Measurements from ENCODE around the gene HPSE2. TPM values are rescaled to one million over a fixed set of nuclear protein-coding genes. Genes with fewer than 3 reads are reported as not detected.

HPSE2 gene
- total RNA-seq, 4 donors from 2014 or later, result not detected

DNA sequence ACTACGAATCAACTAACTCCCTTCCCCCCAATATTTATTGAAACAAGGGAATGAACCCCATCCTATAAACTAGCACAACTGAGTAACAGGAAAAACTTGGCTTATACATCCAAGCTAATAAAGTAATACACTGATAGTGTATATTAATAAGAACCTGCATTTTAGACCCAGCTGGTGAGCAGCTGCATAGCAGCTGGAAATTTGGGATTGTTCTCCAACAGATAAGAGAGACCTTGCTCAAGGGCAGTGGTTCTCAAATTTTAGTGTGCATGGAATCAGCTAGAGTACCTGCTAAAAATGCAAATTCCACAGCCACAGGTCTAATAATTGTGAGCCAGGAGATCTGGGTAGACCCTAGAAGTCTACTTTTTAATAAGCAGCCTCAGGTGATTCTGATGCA lies 404.3 kb downstream of the HPSE2 start:
- H3K4me1 ChIP-seq, result no peaks in the 10 kb centered on the region
- H3K27me3 ChIP-seq, result no peaks in the 10 kb centered on the region
- TF ChIP-seq, protein P1, sequence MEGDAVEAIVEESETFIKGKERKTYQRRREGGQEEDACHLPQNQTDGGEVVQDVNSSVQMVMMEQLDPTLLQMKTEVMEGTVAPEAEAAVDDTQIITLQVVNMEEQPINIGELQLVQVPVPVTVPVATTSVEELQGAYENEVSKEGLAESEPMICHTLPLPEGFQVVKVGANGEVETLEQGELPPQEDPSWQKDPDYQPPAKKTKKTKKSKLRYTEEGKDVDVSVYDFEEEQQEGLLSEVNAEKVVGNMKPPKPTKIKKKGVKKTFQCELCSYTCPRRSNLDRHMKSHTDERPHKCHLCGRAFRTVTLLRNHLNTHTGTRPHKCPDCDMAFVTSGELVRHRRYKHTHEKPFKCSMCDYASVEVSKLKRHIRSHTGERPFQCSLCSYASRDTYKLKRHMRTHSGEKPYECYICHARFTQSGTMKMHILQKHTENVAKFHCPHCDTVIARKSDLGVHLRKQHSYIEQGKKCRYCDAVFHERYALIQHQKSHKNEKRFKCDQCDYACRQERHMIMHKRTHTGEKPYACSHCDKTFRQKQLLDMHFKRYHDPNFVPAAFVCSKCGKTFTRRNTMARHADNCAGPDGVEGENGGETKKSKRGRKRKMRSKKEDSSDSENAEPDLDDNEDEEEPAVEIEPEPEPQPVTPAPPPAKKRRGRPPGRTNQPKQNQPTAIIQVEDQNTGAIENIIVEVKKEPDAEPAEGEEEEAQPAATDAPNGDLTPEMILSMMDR (IDR thresholded peaks at IDR 0.05), result no peak
- no peak for TF ChIP-seq POLR2A (IDR thresholded peaks at IDR 0.05)
- H3K4me3 ChIP-seq (replicated peaks in 1 of 3), result no peak overlapping the region
- no peaks in the 10 kb centered on the region for H3K9me3 ChIP-seq
- 81 to 94% methylated on average over 1 of the region's 1 CpG for WGBS, 2 donors
- intact Hi-C loops (cut with DNase I), result no loop called here
- H3K27ac ChIP-seq, result no peak overlapping the region
- no peaks in the 10 kb centered on the region for H3K36me3 ChIP-seq
- no peak for DNase-seq

- no peak for DNase-seq
- intact Hi-C loops (cut with DNase I), result no loop called here
- H3K4me1 ChIP-seq, result no peaks in the 10 kb centered on the region
- TF ChIP-seq, protein P1 (IDR thresholded peaks at IDR 0.05), result no peak
- no peak for TF ChIP-seq POLR2A (IDR thresholded peaks at IDR 0.05)
- H3K27ac ChIP-seq, result no peak overlapping the region
- no peak overlapping the region for H3K4me3 ChIP-seq (replicated peaks in 1 of 3)
- H3K9me3 ChIP-seq, result no peaks in the 10 kb centered on the region
- H3K27me3 ChIP-seq, result no peaks in the 10 kb centered on the region
- H3K36me3 ChIP-seq, result no peaks in the 10 kb centered on the region
Observed at GRCh38 chr10:98825741-98826140, 409.9 kb downstream of the HPSE2 start.

GRCh38 chr10:98817396-98817795 lies 418.3 kb downstream of the HPSE2 start:
- TF ChIP-seq, protein P1 (IDR thresholded peaks at IDR 0.05), result no peak
- no peak for TF ChIP-seq POLR2A (IDR thresholded peaks at IDR 0.05)
- 87 to 91% methylated on average over 3 of the region's 3 CpGs for WGBS, 2 donors
- no peaks in the 10 kb centered on the region for H3K9me3 ChIP-seq
- no peak for DNase-seq
- no peak overlapping the region for H3K4me3 ChIP-seq (replicated peaks in 1 of 3)
- no peaks in the 10 kb centered on the region for H3K4me1 ChIP-seq
- intact Hi-C loops (cut with DNase I), result no loop called here
- no peak overlapping the region for H3K27ac ChIP-seq
- no peaks in the 10 kb centered on the region for H3K36me3 ChIP-seq
- H3K27me3 ChIP-seq, result no peaks in the 10 kb centered on the region

DNA sequence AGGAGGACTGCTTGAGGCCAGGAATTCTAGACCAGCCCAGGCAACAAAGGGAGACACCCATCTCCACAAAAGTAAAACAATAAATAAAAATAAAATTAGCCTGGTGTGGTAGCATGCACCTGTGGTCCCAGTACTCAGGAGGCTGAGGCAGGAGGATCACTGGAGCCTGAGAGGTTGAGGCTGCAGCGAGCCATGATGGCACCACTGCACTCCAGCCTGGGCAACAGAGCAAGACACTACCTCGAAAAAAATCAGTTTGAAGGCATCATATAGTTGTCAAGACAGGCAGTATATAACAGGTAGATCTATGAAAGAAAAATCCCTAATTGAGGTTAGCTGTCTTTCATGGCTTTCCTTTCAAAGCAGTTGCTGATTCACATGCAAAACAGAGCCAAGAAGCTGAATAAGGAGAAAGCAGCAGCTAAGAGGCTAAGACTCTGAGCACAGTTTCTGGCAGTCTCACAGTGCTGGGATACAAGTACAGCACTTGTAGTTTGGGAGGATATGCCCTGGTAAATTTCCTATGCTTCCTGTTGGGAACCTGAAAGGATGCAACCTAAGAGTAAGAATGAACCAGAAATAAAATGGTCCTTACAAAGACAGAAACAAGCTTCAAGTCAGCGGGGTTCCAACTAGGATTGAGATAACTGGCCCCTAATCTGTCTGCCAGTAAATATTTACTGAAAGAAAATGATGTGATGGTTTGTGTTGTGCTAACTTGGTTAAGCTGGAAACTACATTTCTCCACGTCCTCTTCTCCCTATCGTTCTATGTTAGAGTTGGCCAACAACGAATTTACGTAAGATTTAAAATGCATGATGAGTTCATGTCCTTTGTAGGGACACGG lies 420.4 kb downstream of the HPSE2 start:
- Histone ChIP-seq H3K9me3 (no peaks in the 10 kb centered on the region), H3K27ac (no peak overlapping the region), H3K27me3 (no peaks in the 10 kb centered on the region), H3K4me1 (no peaks in the 10 kb centered on the region), H3K4me3 (replicated peaks in 1 of 3) (no peak overlapping the region), H3K36me3 (no peaks in the 10 kb centered on the region)
- WGBS, 2 donors, result 56 to 64% methylated on average over 8 of the region's 8 CpGs
- no peak for DNase-seq
- TF ChIP-seq, protein P1 (IDR thresholded peaks at IDR 0.05), result no peak
- no peak for TF ChIP-seq POLR2A (IDR thresholded peaks at IDR 0.05)
- intact Hi-C loops (cut with DNase I), result no loop called here

- H3K27me3 ChIP-seq, result no peaks in the 10 kb centered on the region
- WGBS, 2 donors, result 30 to 31% methylated on average over 3 of the region's 3 CpGs
- no peak overlapping the region for H3K27ac ChIP-seq
- DNase-seq, result no peak
- intact Hi-C loops (cut with DNase I), result no loop called here
- TF ChIP-seq POLR2A (IDR thresholded peaks at IDR 0.05), result no peak
- TF ChIP-seq, protein P1 (IDR thresholded peaks at IDR 0.05), result no peak
- no peaks in the 10 kb centered on the region for H3K4me1 ChIP-seq
- no peak overlapping the region for H3K4me3 ChIP-seq (replicated peaks in 1 of 3)
- H3K9me3 ChIP-seq, result no peaks in the 10 kb centered on the region
- no peaks in the 10 kb centered on the region for H3K36me3 ChIP-seq
Observed at GRCh38 chr10:98814470-98814869, 421.2 kb downstream of the HPSE2 start.
